ENCODE measurements around the gene CTNND2.

DNA sequence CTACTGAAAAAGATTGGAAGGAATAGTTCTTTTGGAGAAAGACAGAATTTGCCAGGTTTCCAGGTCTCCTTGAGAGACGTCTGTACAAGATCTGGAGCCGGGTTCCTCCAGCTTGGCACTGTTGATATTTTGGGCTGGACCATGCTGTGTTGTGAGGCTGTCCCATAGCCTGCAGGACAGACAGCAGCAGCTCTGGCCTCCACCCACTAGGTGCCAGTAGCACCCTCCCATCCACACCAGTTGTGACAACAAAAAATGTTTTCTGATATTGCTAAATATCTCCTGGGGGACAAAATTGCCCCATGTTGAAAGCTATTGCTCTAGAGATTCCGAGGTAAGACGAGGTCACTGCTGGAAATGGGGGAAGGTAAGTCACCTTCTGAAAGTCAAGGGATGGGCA lies 855.5 kb downstream of the CTNND2 start:
- TF ChIP-seq ZNF140 (tag by site-specific recombination; IDR thresholded peaks at IDR 0.05) (no peak), ZNF335 (tag by site-specific recombination; conservative IDR thresholded peaks at IDR 0.05) (no peak)
- TF ChIP-seq, protein P1, sequence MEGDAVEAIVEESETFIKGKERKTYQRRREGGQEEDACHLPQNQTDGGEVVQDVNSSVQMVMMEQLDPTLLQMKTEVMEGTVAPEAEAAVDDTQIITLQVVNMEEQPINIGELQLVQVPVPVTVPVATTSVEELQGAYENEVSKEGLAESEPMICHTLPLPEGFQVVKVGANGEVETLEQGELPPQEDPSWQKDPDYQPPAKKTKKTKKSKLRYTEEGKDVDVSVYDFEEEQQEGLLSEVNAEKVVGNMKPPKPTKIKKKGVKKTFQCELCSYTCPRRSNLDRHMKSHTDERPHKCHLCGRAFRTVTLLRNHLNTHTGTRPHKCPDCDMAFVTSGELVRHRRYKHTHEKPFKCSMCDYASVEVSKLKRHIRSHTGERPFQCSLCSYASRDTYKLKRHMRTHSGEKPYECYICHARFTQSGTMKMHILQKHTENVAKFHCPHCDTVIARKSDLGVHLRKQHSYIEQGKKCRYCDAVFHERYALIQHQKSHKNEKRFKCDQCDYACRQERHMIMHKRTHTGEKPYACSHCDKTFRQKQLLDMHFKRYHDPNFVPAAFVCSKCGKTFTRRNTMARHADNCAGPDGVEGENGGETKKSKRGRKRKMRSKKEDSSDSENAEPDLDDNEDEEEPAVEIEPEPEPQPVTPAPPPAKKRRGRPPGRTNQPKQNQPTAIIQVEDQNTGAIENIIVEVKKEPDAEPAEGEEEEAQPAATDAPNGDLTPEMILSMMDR (tag by site-specific recombination; IDR thresholded peaks at IDR 0.05): no peak
